GM12878 (cell line): ENCODE data around the gene SPSB3. TPM values are rescaled to one million over a fixed set of nuclear protein-coding genes. Genes with fewer than 3 reads are reported as not detected.

Experiments
- ATF3 ChIP-seq: IDR thresholded peaks from 2 replicates; pipeline ENCODE4 v1.6.1; 2011; ENCODE audit warnings: low read depth, mild to moderate bottlenecking, low read length, moderate library complexity, borderline replicate concordance; ENCODE audit errors: extremely low read depth
- BRCA1 ChIP-seq: IDR thresholded peaks from 2 replicates; pipeline ENCODE4 v1.6.1; 2011; ENCODE audit warnings: low read depth, low read length, improper control_type of control experiment
- E4F1 ChIP-seq: fragments of 450-650 bp; IDR thresholded peaks from 2 replicates; pipeline ENCODE4 v1.6.1; 2018; ENCODE audit warnings: borderline replicate concordance, mild to moderate bottlenecking; ENCODE audit not compliant: partially characterized antibody
- EGR1 ChIP-seq, 2 experiments: IDR thresholded peaks; 1 replicate in 1 of 2; 2 replicates in 1 of 2; pipeline ENCODE4 v1.6.1; 2011 to 2012; ENCODE audit warnings: low read depth in 2 of 2, low read length in 2 of 2, borderline replicate concordance in 1 of 2, mild to moderate bottlenecking in 1 of 2, moderate library complexity in 1 of 2
- HDGF ChIP-seq: fragments of 450-650 bp; IDR thresholded peaks from 2 replicates; pipeline ENCODE4 v1.6.1; 2016; ENCODE audit warnings: antibody characterized with exemption
- IKZF2 ChIP-seq, 2 experiments: fragments of 450-650 bp; IDR thresholded peaks; 2 replicates each; pipeline ENCODE4 v1.6.1; 2017; ENCODE audit warnings: mild to moderate bottlenecking in 2 of 2, moderate library complexity in 2 of 2
- MEF2A ChIP-seq: IDR thresholded peaks from 2 replicates; pipeline ENCODE4 v1.6.1; 2011; ENCODE audit warnings: low read depth, mild to moderate bottlenecking, low read length, moderate library complexity; ENCODE audit not compliant: insufficient read depth
- NFIC ChIP-seq: IDR thresholded peaks from 2 replicates; pipeline ENCODE4 v1.6.1; 2012; ENCODE audit warnings: low read depth, mild to moderate bottlenecking, inconsistent platforms, low read length, moderate library complexity
- NR2C1 ChIP-seq: fragments of 450-650 bp; IDR thresholded peaks from 2 replicates; pipeline ENCODE4 v1.6.1; 2017; ENCODE audit warnings: antibody characterized with exemption, mild to moderate bottlenecking, moderate library complexity
- PKNOX1 ChIP-seq: fragments of 450-650 bp; IDR thresholded peaks from 2 replicates; pipeline ENCODE4 v1.6.1; 2016; ENCODE audit warnings: mild to moderate bottlenecking
- SIX5 ChIP-seq: IDR thresholded peaks from 2 replicates; pipeline ENCODE4 v1.6.1; 2011; ENCODE audit warnings: mild to moderate bottlenecking, low read depth, low read length, moderate library complexity; ENCODE audit not compliant: severe bottlenecking
- SPI1 ChIP-seq: IDR thresholded peaks from 2 replicates; pipeline ENCODE4 v1.6.1; 2011; ENCODE audit warnings: low read depth, mild to moderate bottlenecking, low read length, moderate library complexity, borderline replicate concordance; ENCODE audit not compliant: insufficient read depth
- SUZ12 ChIP-seq: fragments of 200-600 bp; sonication (generic); IDR thresholded peaks from one replicate; pipeline ENCODE4 v1.6.1; 2018; ENCODE audit warnings: antibody characterized with exemption, mild to moderate bottlenecking; ENCODE audit not compliant: unreplicated experiment
- ZBED1 ChIP-seq: IDR thresholded peaks from 2 replicates; pipeline ENCODE4 v1.6.1; 2016; ENCODE audit warnings: borderline replicate concordance
- ZBTB4 ChIP-seq: fragments of 450-650 bp; formaldehyde crosslinking; IDR thresholded peaks from 2 replicates; pipeline ENCODE4 v1.4.0; 2022; ENCODE audit warnings: mild to moderate bottlenecking, moderate library complexity
- polyA plus RNA-seq, 11 experiments: library from polyadenylated mRNA; depleted of rRNA in 4 of 11; unstranded in 6 of 11; stranded (reverse) in 5 of 11; fragments of >200 nt; fragmentation: Nextera tagmentation in 4 of 11; fragmentation: Illumina TruSeq in 1 of 11; extraction: Ambion mirVana in 4 of 11; extraction: Trizol in 1 of 11; gene quantifications; 1 replicate in 1 of 11; 2 replicates in 10 of 11; pipeline versions ENCODE4 v1.2.1 to v1.2.3, GENCODE V29; 2011 to 2016; ENCODE audit warnings: inconsistent platforms in 2 of 11, missing spikeins in 2 of 11, low read depth in 1 of 11
- total RNA-seq, 4 experiments: library from RNA; depleted of rRNA in 3 of 4; stranded (reverse); fragments of >200 nt in 3 of 4; fragmentation: Illumina TruSeq in 1 of 4; extraction: Trizol in 1 of 4; gene quantifications; 2 replicates each; pipeline versions ENCODE4 v1.2.1 to v1.2.3, GENCODE V29; 2013 to 2021
- TF ChIP-seq, protein P1 (sequence below): IDR thresholded peaks from 2 replicates; pipeline ENCODE4 v1.6.1; 2012; ENCODE audit warnings: low read length, inconsistent platforms
- TF ChIP-seq, protein P2 (sequence below): fragments of 450-650 bp; IDR thresholded peaks from 2 replicates; pipeline ENCODE4 v1.6.1; 2017; ENCODE audit warnings: low read depth, mild to moderate bottlenecking, moderate library complexity

The SPSB3 gene
- total and polyA plus RNA-seq, 10 of the 15 experiments (the other 5 are each of a cell fraction or from before 2014, with no cell fraction given) = 0.31 to 26.9 (median 14.0) TPM

- TF ChIP-seq SPI1 = no peak
- peak; percentile 46 for TF ChIP-seq SIX5
- TF ChIP-seq ZBED1 = no peak
- peak; percentile 29; the same call in 1 of the 2 replicates for TF ChIP-seq NR2C1
- TF ChIP-seq MEF2A = no peak
- no peak for TF ChIP-seq SUZ12
- no peak for TF ChIP-seq ZBTB4 (CRISPR knock-in tag)
- peak; percentile 100 for TF ChIP-seq PKNOX1
- peak; percentile 44; the same call in 1 of the 2 replicates for TF ChIP-seq ATF3
- no peak for TF ChIP-seq IKZF2 (IDR thresholded peaks at IDR 0.05)
- TF ChIP-seq, protein P1, sequence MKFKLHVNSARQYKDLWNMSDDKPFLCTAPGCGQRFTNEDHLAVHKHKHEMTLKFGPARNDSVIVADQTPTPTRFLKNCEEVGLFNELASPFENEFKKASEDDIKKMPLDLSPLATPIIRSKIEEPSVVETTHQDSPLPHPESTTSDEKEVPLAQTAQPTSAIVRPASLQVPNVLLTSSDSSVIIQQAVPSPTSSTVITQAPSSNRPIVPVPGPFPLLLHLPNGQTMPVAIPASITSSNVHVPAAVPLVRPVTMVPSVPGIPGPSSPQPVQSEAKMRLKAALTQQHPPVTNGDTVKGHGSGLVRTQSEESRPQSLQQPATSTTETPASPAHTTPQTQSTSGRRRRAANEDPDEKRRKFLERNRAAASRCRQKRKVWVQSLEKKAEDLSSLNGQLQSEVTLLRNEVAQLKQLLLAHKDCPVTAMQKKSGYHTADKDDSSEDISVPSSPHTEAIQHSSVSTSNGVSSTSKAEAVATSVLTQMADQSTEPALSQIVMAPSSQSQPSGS = no peak
- TF ChIP-seq BRCA1 = no peak
- TF ChIP-seq E4F1 = peak; percentile 75
- TF ChIP-seq, protein P2, sequence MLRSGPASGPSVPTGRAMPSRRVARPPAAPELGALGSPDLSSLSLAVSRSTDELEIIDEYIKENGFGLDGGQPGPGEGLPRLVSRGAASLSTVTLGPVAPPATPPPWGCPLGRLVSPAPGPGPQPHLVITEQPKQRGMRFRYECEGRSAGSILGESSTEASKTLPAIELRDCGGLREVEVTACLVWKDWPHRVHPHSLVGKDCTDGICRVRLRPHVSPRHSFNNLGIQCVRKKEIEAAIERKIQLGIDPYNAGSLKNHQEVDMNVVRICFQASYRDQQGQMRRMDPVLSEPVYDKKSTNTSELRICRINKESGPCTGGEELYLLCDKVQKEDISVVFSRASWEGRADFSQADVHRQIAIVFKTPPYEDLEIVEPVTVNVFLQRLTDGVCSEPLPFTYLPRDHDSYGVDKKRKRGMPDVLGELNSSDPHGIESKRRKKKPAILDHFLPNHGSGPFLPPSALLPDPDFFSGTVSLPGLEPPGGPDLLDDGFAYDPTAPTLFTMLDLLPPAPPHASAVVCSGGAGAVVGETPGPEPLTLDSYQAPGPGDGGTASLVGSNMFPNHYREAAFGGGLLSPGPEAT = peak; percentile 41; the same call in 1 of the 2 replicates
- TF ChIP-seq HDGF = peak; percentile 90
- TF ChIP-seq EGR1 (IDR thresholded peaks at IDR 0.05; ENCODE audit: borderline replicate concordance in 1 of 2, low read depth in 2 of 2, low read length in 2 of 2) = peak in 1 of 2 experiments; percentile 32; a peak in 1 of 3 replicates
- TF ChIP-seq NFIC = no peak
These were observed at the start of gene SPSB3, which contains the start of gene NUBP2 (continued) for GRCh38 chr16:1782408-1783264.
